ENCODE data around the gene ADORA1.

Gene ADORA1

DNA sequence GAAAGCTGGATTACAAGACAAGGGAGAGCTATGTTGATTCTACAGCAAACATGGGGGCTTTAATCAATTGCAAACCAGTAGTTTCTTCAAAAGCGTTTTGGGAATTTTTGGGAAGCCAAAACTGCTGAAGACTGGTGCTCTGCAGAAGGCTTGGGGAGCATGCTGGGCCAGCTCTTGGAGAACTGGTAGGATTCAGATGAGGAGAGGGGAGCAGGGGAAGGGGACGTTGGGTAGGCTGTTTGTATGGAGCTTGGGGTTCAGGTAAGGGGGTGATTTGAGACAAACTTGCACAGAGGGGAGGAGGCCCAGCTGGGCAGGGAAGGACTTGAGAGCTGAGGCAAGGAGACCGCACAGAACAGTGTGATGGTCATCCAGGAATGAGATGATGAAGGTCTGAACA, 39.1 kb upstream of the ADORA1 start:
- no peak for DNase-seq (ENCODE audit: low read depth)
- TF ChIP-seq, protein P1, sequence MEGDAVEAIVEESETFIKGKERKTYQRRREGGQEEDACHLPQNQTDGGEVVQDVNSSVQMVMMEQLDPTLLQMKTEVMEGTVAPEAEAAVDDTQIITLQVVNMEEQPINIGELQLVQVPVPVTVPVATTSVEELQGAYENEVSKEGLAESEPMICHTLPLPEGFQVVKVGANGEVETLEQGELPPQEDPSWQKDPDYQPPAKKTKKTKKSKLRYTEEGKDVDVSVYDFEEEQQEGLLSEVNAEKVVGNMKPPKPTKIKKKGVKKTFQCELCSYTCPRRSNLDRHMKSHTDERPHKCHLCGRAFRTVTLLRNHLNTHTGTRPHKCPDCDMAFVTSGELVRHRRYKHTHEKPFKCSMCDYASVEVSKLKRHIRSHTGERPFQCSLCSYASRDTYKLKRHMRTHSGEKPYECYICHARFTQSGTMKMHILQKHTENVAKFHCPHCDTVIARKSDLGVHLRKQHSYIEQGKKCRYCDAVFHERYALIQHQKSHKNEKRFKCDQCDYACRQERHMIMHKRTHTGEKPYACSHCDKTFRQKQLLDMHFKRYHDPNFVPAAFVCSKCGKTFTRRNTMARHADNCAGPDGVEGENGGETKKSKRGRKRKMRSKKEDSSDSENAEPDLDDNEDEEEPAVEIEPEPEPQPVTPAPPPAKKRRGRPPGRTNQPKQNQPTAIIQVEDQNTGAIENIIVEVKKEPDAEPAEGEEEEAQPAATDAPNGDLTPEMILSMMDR (conservative IDR thresholded peaks at IDR 0.05; ENCODE audit: low read length) = no peak
- no peak overlapping the region for H3K4me3 ChIP-seq (ENCODE audit: low read length)

DNA sequence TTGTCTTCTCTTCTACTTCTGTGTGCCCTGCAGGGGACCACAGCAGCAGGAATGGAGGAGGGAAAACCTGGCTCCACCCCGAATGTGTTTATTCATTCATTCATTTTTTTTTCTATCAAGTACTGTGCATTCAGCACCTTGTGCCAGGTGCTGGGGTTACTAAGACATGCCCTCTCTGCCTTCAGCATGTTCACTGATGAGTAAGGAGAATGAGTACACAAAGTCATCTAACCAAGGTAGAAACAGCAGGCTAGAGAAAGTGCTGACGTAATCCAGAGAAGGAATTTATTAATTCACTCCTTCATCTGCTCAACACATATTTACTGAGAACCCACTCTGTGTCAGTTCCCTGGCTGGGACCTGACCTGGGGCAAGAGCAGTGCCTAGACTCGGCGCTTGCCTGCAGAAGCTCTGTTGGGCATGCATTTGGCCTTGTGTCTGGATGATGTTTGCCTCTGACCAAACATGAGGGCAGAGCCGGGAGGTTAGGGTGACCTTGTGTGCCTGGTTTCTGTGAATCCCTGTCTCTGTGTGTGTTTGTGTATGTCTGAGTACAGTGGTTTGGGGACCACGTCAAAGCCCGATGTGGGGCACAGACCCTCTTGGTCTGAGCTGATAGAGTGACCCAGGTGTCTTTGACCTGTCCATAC, 38.4 kb upstream of the ADORA1 start:
- TF ChIP-seq, protein P1 (conservative IDR thresholded peaks at IDR 0.05; ENCODE audit: low read length) = no peak
- no peak for DNase-seq (ENCODE audit: low read depth)
- H3K4me3 ChIP-seq (ENCODE audit: low read length) = no peak overlapping the region

DNA sequence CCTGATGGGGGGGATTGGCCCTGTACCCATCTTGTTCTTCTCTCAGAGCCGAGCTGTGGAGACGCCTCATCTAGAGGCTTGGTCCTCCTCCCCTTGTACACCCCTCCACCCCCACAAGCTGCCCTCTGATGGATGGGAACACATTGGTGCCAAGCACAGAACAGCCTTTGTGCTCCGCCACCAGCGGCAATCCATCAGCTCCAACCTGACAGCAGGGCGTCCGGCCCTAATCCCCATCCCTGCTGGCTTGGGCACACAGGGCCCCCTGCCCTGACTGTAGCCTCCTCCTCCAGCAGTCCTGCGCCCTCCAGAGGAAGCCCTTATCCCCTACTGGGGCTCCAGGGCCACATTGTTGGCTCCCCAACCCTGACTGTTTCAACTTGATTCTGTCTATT, 37.9 kb upstream of the ADORA1 start:
- TF ChIP-seq, protein P1 (conservative IDR thresholded peaks at IDR 0.05; ENCODE audit: low read length) = no peak

DNA sequence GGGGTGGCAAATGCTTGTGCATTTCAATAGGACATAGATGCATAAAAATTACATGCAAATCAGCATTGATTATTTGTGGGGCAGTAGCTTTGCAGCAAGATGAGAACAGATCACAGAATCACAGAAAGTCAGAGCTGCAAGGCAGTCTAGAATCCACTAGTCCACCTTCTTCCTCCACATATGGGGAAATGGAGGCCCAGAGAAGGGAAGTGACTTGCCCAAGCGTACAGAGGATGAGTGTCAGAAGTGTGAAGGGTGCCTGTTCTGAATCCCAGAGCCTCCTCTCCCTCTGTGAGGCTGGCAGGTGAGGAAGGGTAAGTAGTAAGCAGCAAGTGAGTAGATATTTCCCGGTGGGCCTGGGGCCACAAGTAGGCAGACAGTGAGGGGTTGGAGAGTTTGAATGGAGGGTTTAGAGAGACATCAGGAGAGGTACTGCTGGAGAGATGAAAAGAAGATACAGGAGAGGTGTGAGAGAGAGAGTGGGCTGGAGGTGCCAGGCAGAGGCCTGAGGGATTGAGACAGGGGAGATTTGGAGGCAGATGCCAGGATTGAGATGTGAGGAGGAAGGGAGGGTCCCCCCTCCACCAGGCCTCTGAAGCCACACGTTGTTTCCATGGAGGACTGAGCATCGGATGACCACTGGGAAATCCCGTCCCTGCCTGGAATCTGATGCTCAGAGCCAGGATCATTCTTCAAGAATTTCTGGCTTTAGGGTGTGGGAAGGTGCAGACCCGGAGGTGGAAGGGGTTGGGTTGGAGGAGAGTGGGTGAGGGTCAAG, 36.9 kb upstream of the ADORA1 start:
- TF ChIP-seq, protein P1 (conservative IDR thresholded peaks at IDR 0.05; ENCODE audit: low read length) = no peak
- DNase-seq (ENCODE audit: low read depth) = no peak
- H3K4me3 ChIP-seq (ENCODE audit: low read length) = no peak overlapping the region

More for the DNA sequence above, 37.9 kb upstream of the ADORA1 start:
- no peak for DNase-seq (ENCODE audit: low read depth)
- H3K4me3 ChIP-seq (ENCODE audit: low read length) = no peak overlapping the region

DNA sequence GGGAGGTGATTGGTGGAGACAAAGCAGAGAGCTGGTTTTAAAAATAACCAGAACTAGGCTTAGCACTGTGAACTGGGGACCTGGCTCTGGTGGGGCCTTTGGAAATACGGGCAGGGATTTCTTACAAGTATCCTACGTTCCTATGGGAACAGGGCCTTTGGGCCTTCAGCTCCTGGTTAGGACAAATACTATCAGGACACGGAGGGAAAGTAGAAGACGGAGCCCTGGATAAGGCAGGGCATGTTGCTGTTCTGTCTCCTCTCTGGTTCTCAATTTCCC, 36.4 kb upstream of the ADORA1 start:
- no peak overlapping the region for H3K4me3 ChIP-seq (ENCODE audit: low read length)
- TF ChIP-seq, protein P1 (conservative IDR thresholded peaks at IDR 0.05; ENCODE audit: low read length) = no peak
- DNase-seq (ENCODE audit: low read depth) = no peak

DNA sequence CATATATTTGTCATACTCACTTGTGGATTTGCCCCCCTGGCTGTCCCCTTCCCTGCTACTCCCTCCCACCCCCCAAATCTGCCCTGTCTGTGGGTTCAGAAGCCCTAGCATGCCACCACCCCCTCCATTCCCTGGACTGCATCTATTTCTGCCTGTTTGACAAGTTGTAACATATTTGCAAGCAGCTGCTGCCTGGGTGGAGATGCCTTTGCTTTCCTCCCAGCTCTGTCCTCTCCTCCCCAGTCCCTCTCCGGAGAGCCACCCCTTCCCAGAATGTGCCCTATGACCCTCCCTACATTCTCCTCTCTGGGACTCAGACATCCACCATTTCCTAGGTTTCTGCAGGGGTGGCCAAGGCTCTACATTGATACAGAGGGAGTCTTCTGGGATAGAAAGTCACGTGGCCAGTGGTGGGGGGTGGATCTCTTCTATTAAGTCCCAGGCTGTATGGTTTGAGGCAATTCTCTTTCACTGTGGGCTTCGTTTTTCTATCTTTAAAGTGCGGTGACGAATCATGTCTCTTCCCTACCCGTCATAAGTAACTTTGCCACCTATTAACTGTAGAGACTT, 35.7 kb upstream of the ADORA1 start:
- no peak overlapping the region for H3K4me3 ChIP-seq (ENCODE audit: low read length)
- TF ChIP-seq, protein P1 (conservative IDR thresholded peaks at IDR 0.05; ENCODE audit: low read length) = no peak
- DNase-seq (ENCODE audit: low read depth) = no peak
